ENCODE data around the gene ALPP. TPM values are rescaled to one million over a fixed set of nuclear protein-coding genes. Genes with fewer than 3 reads are reported as not detected.
"Not testable (repeated sequence)": the region's sequence is repeated elsewhere in the genome, so short reads cannot be mapped to it uniquely, and the experiment has no call there.

ALPP gene
- total and polyA plus RNA-seq, 2 donors, result 0.09 to 0.32 TPM

- DNase-seq (ENCODE audit: low read depth in 6 of 9, low spot score in 9 of 9); H3K27ac ChIP-seq (ENCODE audit: low read depth in 1 of 2, low read length in 1 of 2); H3K9me3 ChIP-seq (ENCODE audit: control insufficient read depth in 2 of 2, insufficient read depth in 1 of 2, low read length in 1 of 2); H3K4me3 ChIP-seq (ENCODE audit: low read length in 2 of 2); H3K36me3 ChIP-seq (ENCODE audit: control insufficient read depth in 2 of 2, insufficient read depth in 2 of 2, low read length in 1 of 2): not testable (repeated sequence)
- H3K27me3 ChIP-seq (ENCODE audit: control insufficient read depth in 2 of 2, insufficient read depth in 1 of 2, low read length in 1 of 2), result peaks cover 18 to 92% of the 10 kb centered on the region in 2 donors
- H3K4me1 ChIP-seq (ENCODE audit: control insufficient read depth in 2 of 2, insufficient read depth in 2 of 2, low read length in 2 of 2), result peaks cover 2 to 14% of the 10 kb centered on the region in 2 donors
These were observed 6.5 kb downstream of the ALPP start for GRCh38 chr2:232385058-232385457.

- Histone ChIP-seq H3K27ac (ENCODE audit: low read depth in 1 of 2, low read length in 1 of 2) (no peak overlapping the region), H3K9me3 (ENCODE audit: control insufficient read depth in 2 of 2, insufficient read depth in 1 of 2, low read length in 1 of 2) (peaks cover 4 to 5% of the 10 kb centered on the region in 2 donors), H3K4me3 (ENCODE audit: low read length in 2 of 2) (no peak overlapping the region), H3K4me1 (ENCODE audit: control insufficient read depth in 2 of 2, insufficient read depth in 2 of 2, low read length in 2 of 2) (peaks cover 2 to 14% of the 10 kb centered on the region in 2 donors), H3K27me3 (ENCODE audit: control insufficient read depth in 2 of 2, insufficient read depth in 1 of 2, low read length in 1 of 2) (peaks cover 21 to 98% of the 10 kb centered on the region in 2 donors), H3K36me3 (ENCODE audit: control insufficient read depth in 2 of 2, insufficient read depth in 2 of 2, low read length in 1 of 2) (no peaks in the 10 kb centered on the region)
- no peak for DNase-seq (ENCODE audit: low read depth in 6 of 9, low spot score in 9 of 9)
- WGBS, result 42% methylated on average over 24 of the region's 24 CpGs
These were observed 7.3 kb downstream of the ALPP start for GRCh38 chr2:232385660-232386489.

- Histone ChIP-seq H3K27ac (ENCODE audit: low read depth in 1 of 2, low read length in 1 of 2) (no peak overlapping the region), H3K4me3 (ENCODE audit: low read length in 2 of 2) (no peak overlapping the region), H3K4me1 (ENCODE audit: control insufficient read depth in 2 of 2, insufficient read depth in 2 of 2, low read length in 2 of 2) (peaks cover 2 to 14% of the 10 kb centered on the region in 2 donors), H3K9me3 (ENCODE audit: control insufficient read depth in 2 of 2, insufficient read depth in 1 of 2, low read length in 1 of 2) (peaks cover 4 to 5% of the 10 kb centered on the region in 2 donors), H3K36me3 (ENCODE audit: control insufficient read depth in 2 of 2, insufficient read depth in 2 of 2, low read length in 1 of 2) (no peaks in the 10 kb centered on the region), H3K27me3 (ENCODE audit: control insufficient read depth in 2 of 2, insufficient read depth in 1 of 2, low read length in 1 of 2) (peaks cover 21 to 98% of the 10 kb centered on the region in 2 donors)
- WGBS, result 27% methylated on average over 23 of the region's 23 CpGs
- no peak for DNase-seq (ENCODE audit: low read depth in 6 of 9, low spot score in 9 of 9)
These were observed 7.9 kb downstream of the ALPP start for GRCh38 chr2:232386490-232386739.

GRCh38 chr2:232386740-232387450, 8.3 kb downstream of the ALPP start:
- DNase-seq (ENCODE audit: low read depth in 6 of 9, low spot score in 9 of 9), result no peak
- Histone ChIP-seq H3K27ac (ENCODE audit: low read depth in 1 of 2, low read length in 1 of 2) (no peak overlapping the region), H3K27me3 (ENCODE audit: control insufficient read depth in 2 of 2, insufficient read depth in 1 of 2, low read length in 1 of 2) (peaks cover 21 to 97% of the 10 kb centered on the region in 2 donors), H3K4me3 (ENCODE audit: low read length in 2 of 2) (no peak overlapping the region), H3K4me1 (ENCODE audit: control insufficient read depth in 2 of 2, insufficient read depth in 2 of 2, low read length in 2 of 2) (peaks cover 2 to 14% of the 10 kb centered on the region in 2 donors), H3K36me3 (ENCODE audit: control insufficient read depth in 2 of 2, insufficient read depth in 2 of 2, low read length in 1 of 2) (no peaks in the 10 kb centered on the region), H3K9me3 (ENCODE audit: control insufficient read depth in 2 of 2, insufficient read depth in 1 of 2, low read length in 1 of 2) (peaks cover 4 to 5% of the 10 kb centered on the region in 2 donors)
- 67% methylated on average over 75 of the region's 75 CpGs for WGBS

- Histone ChIP-seq H3K4me3 (ENCODE audit: low read length in 2 of 2) (no peak overlapping the region), H3K9me3 (ENCODE audit: control insufficient read depth in 2 of 2, insufficient read depth in 1 of 2, low read length in 1 of 2) (peaks cover 4 to 5% of the 10 kb centered on the region in 2 donors), H3K4me1 (ENCODE audit: control insufficient read depth in 2 of 2, insufficient read depth in 2 of 2, low read length in 2 of 2) (peaks cover 2 to 14% of the 10 kb centered on the region in 2 donors), H3K36me3 (ENCODE audit: control insufficient read depth in 2 of 2, insufficient read depth in 2 of 2, low read length in 1 of 2) (no peaks in the 10 kb centered on the region), H3K27me3 (ENCODE audit: control insufficient read depth in 2 of 2, insufficient read depth in 1 of 2, low read length in 1 of 2) (peaks cover 21 to 97% of the 10 kb centered on the region in 2 donors), H3K27ac (ENCODE audit: low read depth in 1 of 2, low read length in 1 of 2) (no peak overlapping the region)
- WGBS, result 80% methylated on average over 50 of the region's 50 CpGs
- no peak for DNase-seq (ENCODE audit: low read depth in 6 of 9, low spot score in 9 of 9)
These were observed 9.1 kb downstream of the ALPP start for GRCh38 chr2:232387451-232388171.

GRCh38 chr2:232388324-232388891, 9.9 kb downstream of the ALPP start:
- Histone ChIP-seq H3K4me1 (ENCODE audit: control insufficient read depth in 2 of 2, insufficient read depth in 2 of 2, low read length in 2 of 2) (peaks cover 2 to 14% of the 10 kb centered on the region in 2 donors), H3K36me3 (ENCODE audit: control insufficient read depth in 2 of 2, insufficient read depth in 2 of 2, low read length in 1 of 2) (no peaks in the 10 kb centered on the region), H3K9me3 (ENCODE audit: control insufficient read depth in 2 of 2, insufficient read depth in 1 of 2, low read length in 1 of 2) (peaks cover 4 to 5% of the 10 kb centered on the region in 2 donors), H3K4me3 (ENCODE audit: low read length in 2 of 2) (no peak overlapping the region), H3K27ac (ENCODE audit: low read depth in 1 of 2, low read length in 1 of 2) (no peak overlapping the region), H3K27me3 (ENCODE audit: control insufficient read depth in 2 of 2, insufficient read depth in 1 of 2, low read length in 1 of 2) (peaks cover 21 to 93% of the 10 kb centered on the region in 2 donors)
- 85% methylated on average over 42 of the region's 42 CpGs for WGBS
- DNase-seq (ENCODE audit: low read depth in 6 of 9, low spot score in 9 of 9), result no peak

GRCh38 chr2:232389327-232389726, 10.8 kb downstream of the ALPP start:
- Histone ChIP-seq H3K4me3 (ENCODE audit: low read length in 2 of 2) (no peak overlapping the region), H3K36me3 (ENCODE audit: control insufficient read depth in 2 of 2, insufficient read depth in 2 of 2, low read length in 1 of 2) (no peaks in the 10 kb centered on the region), H3K9me3 (ENCODE audit: control insufficient read depth in 2 of 2, insufficient read depth in 1 of 2, low read length in 1 of 2) (peaks cover 4 to 5% of the 10 kb centered on the region in 2 donors), H3K27me3 (ENCODE audit: control insufficient read depth in 2 of 2, insufficient read depth in 1 of 2, low read length in 1 of 2) (peaks cover 21 to 85% of the 10 kb centered on the region in 2 donors), H3K4me1 (ENCODE audit: control insufficient read depth in 2 of 2, insufficient read depth in 2 of 2, low read length in 2 of 2) (peaks cover 2 to 14% of the 10 kb centered on the region in 2 donors), H3K27ac (ENCODE audit: low read depth in 1 of 2, low read length in 1 of 2) (no peak overlapping the region)
- no peak for DNase-seq (ENCODE audit: low read depth in 6 of 9, low spot score in 9 of 9)
- 95% methylated on average over 6 of the region's 6 CpGs for WGBS

GRCh38 chr2:232390661-232391060, 12.1 kb downstream of the ALPP start:
- peaks cover 21 to 78% of the 10 kb centered on the region in 2 donors for H3K27me3 ChIP-seq (ENCODE audit: control insufficient read depth in 2 of 2, insufficient read depth in 1 of 2, low read length in 1 of 2)

More at GRCh38 chr2:232390661-232391060, 12.1 kb downstream of the ALPP start:
- no peak overlapping the region for H3K27ac ChIP-seq (ENCODE audit: low read depth in 1 of 2, low read length in 1 of 2)
- H3K4me1 ChIP-seq (ENCODE audit: control insufficient read depth in 2 of 2, insufficient read depth in 2 of 2, low read length in 2 of 2), result peaks cover 2 to 14% of the 10 kb centered on the region in 2 donors
- H3K36me3 ChIP-seq (ENCODE audit: control insufficient read depth in 2 of 2, insufficient read depth in 2 of 2, low read length in 1 of 2), result no peaks in the 10 kb centered on the region
- 15% methylated on average over 3 of the region's 3 CpGs for WGBS
- DNase-seq (ENCODE audit: low read depth in 6 of 9, low spot score in 9 of 9), result no peak
- peaks cover 4 to 5% of the 10 kb centered on the region in 2 donors for H3K9me3 ChIP-seq (ENCODE audit: control insufficient read depth in 2 of 2, insufficient read depth in 1 of 2, low read length in 1 of 2)
- H3K4me3 ChIP-seq (ENCODE audit: low read length in 2 of 2), result no peak overlapping the region
